Middle frontal gyrus (tissue), 1 donor: ENCODE measurements around the gene CLIC4.
"Not testable (repeated sequence)": the region's sequence is repeated elsewhere in the genome, so short reads cannot be mapped to it uniquely, and the experiment has no call there.

Experiments used
- DNase-seq: peaks from one replicate; pipeline ENCODE4 v3.0.0-alpha.2; 2015; ENCODE audit warnings: low spot score; ENCODE audit errors: extremely low spot score

Gene CLIC4

DNA sequence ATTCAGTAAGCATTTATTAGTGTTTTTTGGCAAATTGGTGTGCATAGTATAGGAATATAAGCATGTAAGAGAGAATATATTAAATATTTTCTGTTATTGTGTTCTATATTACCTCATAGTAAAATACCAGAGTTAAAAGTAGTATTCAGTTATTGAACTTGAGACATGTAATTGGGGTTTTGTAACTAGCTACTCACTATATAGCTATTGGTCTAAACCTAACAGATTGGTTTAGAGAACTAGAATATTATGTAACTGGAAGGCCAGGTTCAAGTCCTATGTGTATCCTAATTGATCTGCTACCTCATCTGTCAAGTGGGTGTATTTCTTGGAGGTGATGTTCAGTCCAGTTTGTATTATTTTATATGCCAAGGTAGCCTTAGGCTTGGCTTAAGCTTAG lies 26.3 kb downstream of the CLIC4 start:
- DNase-seq = no peak

DNA sequence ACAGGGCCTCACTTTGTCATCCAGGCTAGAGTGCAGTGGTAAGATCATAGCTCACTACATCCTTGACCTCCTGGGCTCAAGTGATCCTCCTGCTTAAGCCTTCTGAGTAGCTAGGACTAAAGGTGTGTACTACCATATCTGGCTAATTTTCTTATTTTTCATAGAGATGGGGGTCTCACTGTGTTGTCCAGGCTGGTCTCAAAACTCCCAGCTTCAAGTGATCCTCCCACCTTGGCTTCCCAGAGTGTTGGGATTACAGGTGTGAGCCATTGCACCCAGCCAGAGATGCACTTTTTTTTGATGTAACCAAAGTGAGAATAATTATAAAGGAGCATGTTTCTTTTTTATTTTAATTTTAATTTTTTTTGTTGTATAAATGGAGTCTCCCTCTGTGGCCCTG lies 28.4 kb downstream of the CLIC4 start:
- DNase-seq = no peak

DNA sequence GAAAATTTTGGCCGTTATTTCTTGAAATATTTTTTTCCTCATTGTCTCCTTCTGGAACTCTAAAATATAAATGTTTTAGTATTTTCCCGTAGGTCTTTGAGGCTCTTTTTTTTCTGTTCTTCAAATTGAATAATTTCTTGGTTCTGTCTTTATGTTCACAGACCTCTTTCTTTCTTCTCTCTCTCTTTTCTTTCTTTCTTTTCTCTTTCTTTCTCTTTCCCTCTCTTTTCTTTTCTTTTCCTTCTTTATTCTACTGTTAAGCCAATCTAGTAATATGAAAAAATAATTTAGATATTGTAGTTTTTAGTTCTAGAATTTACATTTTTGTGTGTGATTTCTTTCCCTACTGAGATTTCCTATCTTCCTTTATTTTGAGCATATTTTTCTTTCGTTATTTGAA lies 30.1 kb downstream of the CLIC4 start:
- no peak for DNase-seq

DNA sequence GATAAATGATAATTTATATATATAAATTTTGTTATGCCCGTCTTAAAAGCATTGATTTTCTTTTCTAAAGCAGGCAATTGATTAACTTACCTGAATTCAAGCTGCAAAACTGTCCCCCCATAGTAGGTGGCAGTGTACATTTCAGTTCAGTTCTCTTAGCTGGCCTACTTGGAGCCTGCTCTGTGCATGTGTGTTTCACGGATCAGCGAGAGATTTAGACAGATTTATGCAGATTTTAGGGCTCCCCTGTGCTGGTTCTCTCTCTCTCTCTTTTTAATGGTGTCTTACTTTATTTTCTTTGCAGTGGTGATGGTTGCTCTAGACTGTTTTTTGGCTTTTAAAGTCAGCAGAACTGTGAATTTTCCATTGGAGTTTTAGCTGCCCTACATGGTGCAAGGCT lies 30.7 kb downstream of the CLIC4 start:
- DNase-seq = no peak

GRCh38 chr1:24776821-24777220 lies 31.6 kb downstream of the CLIC4 start:
- DNase-seq = no peak

- DNase-seq = no peak
Observed at GRCh38 chr1:24778141-24778540, 32.9 kb downstream of the CLIC4 start.

DNA sequence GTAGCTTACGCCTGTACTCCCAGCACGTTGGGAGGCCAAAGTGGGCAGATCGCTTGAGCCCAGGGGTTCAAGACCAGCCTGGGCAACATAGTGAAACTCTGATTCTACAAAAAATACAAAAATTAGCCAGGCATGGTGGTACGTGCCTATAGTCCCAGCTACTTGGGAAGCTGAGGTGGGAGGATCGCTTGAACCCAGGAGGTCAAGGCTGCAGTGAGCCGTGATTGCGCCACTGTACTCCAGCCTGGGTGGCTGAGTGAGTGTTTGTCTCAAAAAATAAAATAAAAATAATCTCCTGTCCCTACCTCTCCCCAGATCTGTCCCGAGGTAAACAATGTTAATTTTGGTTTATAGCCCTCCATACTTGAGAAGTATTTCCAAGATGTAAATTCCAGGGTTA lies 34.0 kb downstream of the CLIC4 start:
- DNase-seq = not testable (repeated sequence)

GRCh38 chr1:24779689-24780464 lies 34.6 kb downstream of the CLIC4 start:
- DNase-seq = no peak

- not testable (repeated sequence) for DNase-seq
Observed at GRCh38 chr1:24780626-24781025, 35.4 kb downstream of the CLIC4 start.

DNA sequence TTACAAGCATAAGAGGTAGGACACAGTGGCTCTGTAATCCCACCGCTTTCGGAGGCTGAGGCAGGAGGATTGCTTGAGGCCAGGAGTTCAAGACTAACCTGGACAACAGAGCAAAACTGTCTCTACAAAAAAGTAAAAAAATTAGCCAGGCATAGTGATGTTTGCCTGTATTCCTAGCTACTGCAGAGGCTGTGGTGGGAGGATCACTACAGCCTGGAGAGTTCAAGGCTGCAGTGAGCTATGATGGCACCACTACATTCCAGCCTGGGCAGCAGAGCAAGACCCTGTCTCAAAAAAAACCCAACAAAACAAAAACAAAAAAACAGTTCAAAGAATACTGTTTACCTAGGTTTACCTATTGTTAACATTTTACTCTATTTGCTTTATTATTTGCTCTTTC lies 37.4 kb downstream of the CLIC4 start:
- no peak for DNase-seq

- no peak for DNase-seq
Observed at GRCh38 chr1:24783713-24784112, 38.5 kb downstream of the CLIC4 start.

- DNase-seq = no peak
Observed at GRCh38 chr1:24786191-24786590, 40.9 kb downstream of the CLIC4 start.

DNA sequence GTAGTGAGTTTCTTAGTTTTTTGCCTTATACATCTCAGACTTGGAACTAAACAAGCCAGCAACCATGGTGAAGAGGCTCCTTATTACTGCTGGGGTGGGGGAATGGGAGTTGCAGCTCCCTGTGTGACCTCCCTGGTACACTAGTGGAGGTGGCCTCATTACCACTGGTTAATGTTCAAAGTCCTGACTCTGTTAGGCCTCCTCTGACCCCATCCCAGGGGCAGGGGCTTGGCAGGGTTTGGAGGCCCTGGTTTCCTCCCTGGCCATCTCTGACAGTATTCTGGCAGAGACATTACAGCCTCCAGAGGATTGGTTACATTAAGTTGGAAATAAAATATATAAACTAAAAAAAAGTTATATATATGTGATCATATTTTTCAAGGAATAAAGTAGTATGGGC lies 45.2 kb downstream of the CLIC4 start:
- DNase-seq = no peak

DNA sequence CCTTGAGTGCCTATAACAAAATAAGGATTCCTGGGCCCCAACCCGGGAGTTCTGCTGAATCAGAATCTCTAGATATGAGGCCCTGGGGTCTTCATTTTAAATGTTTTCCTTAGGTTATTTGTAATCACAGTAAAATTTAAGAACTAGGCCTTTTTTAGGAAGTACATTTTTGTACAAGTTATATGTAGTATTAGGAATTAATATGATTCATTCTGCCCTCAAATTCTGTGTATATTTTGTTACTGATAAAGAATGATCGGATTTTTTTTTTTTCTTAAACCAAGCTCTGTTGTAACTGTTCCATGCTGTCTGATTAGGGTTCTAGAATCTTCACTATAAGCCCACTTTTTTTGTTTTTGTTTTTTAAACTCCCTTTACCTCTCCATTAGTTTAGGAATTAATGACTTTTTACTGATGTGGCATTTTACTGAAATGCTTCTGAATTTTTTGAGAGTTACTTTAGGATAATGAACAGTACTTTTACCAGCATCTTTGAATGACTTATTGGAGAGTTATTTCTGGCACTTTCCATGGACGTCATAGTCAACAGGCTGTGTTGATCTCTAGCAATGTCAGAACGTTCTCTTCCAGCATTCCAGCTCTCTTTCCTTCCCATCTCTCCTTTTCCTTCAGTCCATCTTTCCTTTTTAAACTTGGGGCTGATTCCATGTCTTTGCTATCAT lies 48.3 kb downstream of the CLIC4 start:
- DNase-seq = no peak

- DNase-seq = not testable (repeated sequence)
Observed at GRCh38 chr1:24794130-24794502, 48.9 kb downstream of the CLIC4 start.

- DNase-seq = no peak
Observed at GRCh38 chr1:24795236-24795635, 50.0 kb downstream of the CLIC4 start.

GRCh38 chr1:24796524-24796923 lies 51.3 kb downstream of the CLIC4 start:
- no peak for DNase-seq

GRCh38 chr1:24799242-24799641 lies 54.0 kb downstream of the CLIC4 start:
- DNase-seq = not testable (repeated sequence)

- DNase-seq = no peak
Observed at GRCh38 chr1:24801176-24801575, 55.9 kb downstream of the CLIC4 start.

- DNase-seq = peak; percentile 32
Observed at GRCh38 chr1:24803220-24803619, 58.0 kb downstream of the CLIC4 start.

GRCh38 chr1:24803987-24804530 lies 58.8 kb downstream of the CLIC4 start:
- no peak for DNase-seq

- DNase-seq = no peak
Observed at GRCh38 chr1:24805534-24806301, 60.5 kb downstream of the CLIC4 start.
